ENCODE data around the gene RAB38. TPM values are rescaled to one million over a fixed set of nuclear protein-coding genes. Genes with fewer than 3 reads are reported as not detected.

The RAB38 gene
- total and polyA plus RNA-seq, 10 of the 15 experiments (the other 5 are each of a cell fraction or from before 2014, with no cell fraction given), result 8.4 to 30.5 (median 11.7) TPM

GRCh38 chr11:88202498-88202897 is 27.3 kb upstream of the RAB38 start:
- Histone ChIP-seq H3K4me3 (no peak overlapping the region), H3K4me1 (ENCODE audit: control insufficient read depth, insufficient read depth, low read length) (no peaks in the 10 kb centered on the region), H3K9ac (ENCODE audit: control insufficient read depth, insufficient read depth, low read length) (no peak overlapping the region), H3K36me3 (ENCODE audit: control insufficient read depth in 2 of 2, insufficient read depth in 2 of 2, low read length in 1 of 2) (no peaks in the 10 kb centered on the region), H3K27me3 (replicated peaks in 1 of 2; ENCODE audit: control insufficient read depth in 2 of 2, insufficient read depth in 2 of 2, low read length in 1 of 2) (no peaks in the 10 kb centered on the region), H4K20me1 (ENCODE audit: control insufficient read depth, insufficient read depth) (peaks cover 3% of the 10 kb centered on the region; the same call in 1 of the 2 replicates), H3K4me2 (ENCODE audit: control insufficient read depth, insufficient read depth) (no peak overlapping the region), H2AFZ (ENCODE audit: control insufficient read depth, low read depth, low read length) (no peak overlapping the region), H3K9me3 (replicated peaks; ENCODE audit: control insufficient read depth, insufficient read depth, low read length) (peaks cover 6% of the 10 kb centered on the region; the same call in 1 of the 3 replicates), H3K27ac (ENCODE audit: control insufficient read depth, insufficient read depth) (no peak overlapping the region), H3K79me2 (ENCODE audit: control insufficient read depth, insufficient read depth, low read length) (no peaks in the 10 kb centered on the region)
- no peak for FAIRE-seq
- DNase-seq (ENCODE audit: low read depth, low spot score), result no peak
- ATAC-seq, result peak; percentile 73
- POLR2A ChIA-PET, result no interaction called here
- no peak for TF ChIP-seq SP1 (IDR thresholded peaks at IDR 0.05; ENCODE audit: low read depth, low read length)
- TF ChIP-seq RFX5 (IDR thresholded peaks at IDR 0.05; ENCODE audit: low read depth, low read length), result no peak
- TF ChIP-seq EP300 (IDR thresholded peaks at IDR 0.05; ENCODE audit: borderline replicate concordance in 1 of 2, control insufficient read depth in 1 of 2, low read depth in 2 of 2, low read length in 2 of 2), result 0 out of 4 replicates have a peak, but pooled peaks have one; percentile 15 to 60
- TF ChIP-seq BHLHE40 (IDR thresholded peaks at IDR 0.05; ENCODE audit: borderline replicate concordance in 1 of 2, low read depth in 2 of 2, low read length in 1 of 2), result peak; percentile 46 to 60; a peak in 1 of 4 replicates
- peak; percentile 87 for TF ChIP-seq RAD51 (IDR thresholded peaks at IDR 0.05)
- TF ChIP-seq DPF2 (IDR thresholded peaks at IDR 0.05), result no peak
- peak; percentile 74; the same call in 1 of the 2 replicates for TF ChIP-seq ZNF687 (IDR thresholded peaks at IDR 0.05)
- TF ChIP-seq IKZF1 (conservative IDR thresholded peaks at IDR 0.05), result no peak
- no peak for TF ChIP-seq PBX3 (IDR thresholded peaks at IDR 0.05; ENCODE audit: insufficient replicate concordance, low read depth, low read length)
- TF ChIP-seq FOXK2 (IDR thresholded peaks at IDR 0.05), result no peak
- peak; percentile 49; the same call in 1 of the 2 replicates for TF ChIP-seq NFIC (IDR thresholded peaks at IDR 0.05; ENCODE audit: low read depth, low read length)
- TF ChIP-seq JUNB (IDR thresholded peaks at IDR 0.05), result 0 out of 2 replicates have a peak, but pooled peaks have one; percentile 15
- TF ChIP-seq RELB (IDR thresholded peaks at IDR 0.05; ENCODE audit: low read depth), result peak; percentile 48; the same call in 1 of the 2 replicates
- no peak for TF ChIP-seq SIN3A (IDR thresholded peaks at IDR 0.05; ENCODE audit: low read depth, low read length)
- peak; percentile 43 for TF ChIP-seq RUNX3 (IDR thresholded peaks at IDR 0.05; ENCODE audit: low read length)
- peak; percentile 52 to 57; a peak in 3 of 4 replicates for TF ChIP-seq IKZF2 (IDR thresholded peaks at IDR 0.05)
- peak; percentile 35; the same call in 1 of the 2 replicates for TF ChIP-seq MTA2 (IDR thresholded peaks at IDR 0.05; ENCODE audit: low read depth)
- 5% methylated on average over 1 of the region's 1 CpG for WGBS (ENCODE audit: insufficient coverage, insufficient replicate concordance, low lambda C conversion rate, missing lambda C conversion rate)
- in situ Hi-C loops (cut with MboI) (no loop called here), intact Hi-C loops (cut with micrococcal nuclease; ENCODE audit: unreplicated experiment) (no loop called here)
- BruUV-seq (replicated peaks), result no TSS peak
- CTCF ChIA-PET, result interaction anchor here (2.1 kb wide), 1 partner anchor 98 kb away, joined by 4 read pairs; no protein-coding TSS in a partner anchor
- RAD21 ChIA-PET (ENCODE audit: unreplicated experiment), result interaction anchor here (1.0 kb wide), 1 partner anchor 9 kb away, joined by 3 read pairs; no protein-coding TSS in a partner anchor
- SMC1A ChIA-PET (ENCODE audit: uncharacterized antibody, unreplicated experiment), result interaction anchor here (0.8 to 1.5 kb wide), 3 partner anchors 25 to 124 kb away, joined by 3 to 4 read pairs (median 3); no protein-coding TSS in a partner anchor
